Limb (tissue), 2 donors: ENCODE results near the gene ATRIP.

Experiments used
- DNase-seq, 2 donors: peaks; one replicate each; pipeline ENCODE4 v3.0.0-alpha.2; 2016; ENCODE audit errors: extremely low spot score in 2 of 2

Gene ATRIP

DNA sequence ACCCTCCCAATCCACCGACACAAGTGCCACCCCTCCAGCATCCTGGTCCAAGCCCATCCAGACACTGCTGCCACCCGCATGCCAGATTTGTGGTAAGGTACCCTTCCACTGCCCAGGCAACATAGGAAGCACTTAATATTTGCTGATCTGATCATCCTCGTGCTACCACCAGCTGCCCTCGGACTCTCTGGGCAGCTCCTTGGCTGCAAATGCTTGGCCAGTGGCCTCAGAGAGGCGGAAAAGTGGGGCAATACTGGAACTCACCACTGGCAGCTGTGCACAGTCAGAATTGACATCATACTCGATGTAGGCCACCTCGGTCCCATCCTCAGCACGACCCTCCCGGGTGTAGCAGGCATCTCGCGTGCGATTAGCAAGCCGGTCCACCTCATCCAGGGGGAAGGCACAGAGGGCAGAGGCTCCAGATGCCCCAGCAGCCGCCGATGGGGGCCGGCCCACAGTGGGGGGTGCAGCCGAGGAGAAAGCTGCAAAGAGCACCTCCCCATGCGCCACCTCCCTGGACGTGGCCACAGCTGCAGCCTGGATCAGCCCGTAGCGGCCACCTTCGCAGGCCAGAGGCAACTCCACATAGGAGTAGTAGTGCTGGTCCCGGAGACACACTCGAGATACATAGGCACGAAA, 23.2 kb upstream of the ATRIP start:
- no peak for DNase-seq

DNA sequence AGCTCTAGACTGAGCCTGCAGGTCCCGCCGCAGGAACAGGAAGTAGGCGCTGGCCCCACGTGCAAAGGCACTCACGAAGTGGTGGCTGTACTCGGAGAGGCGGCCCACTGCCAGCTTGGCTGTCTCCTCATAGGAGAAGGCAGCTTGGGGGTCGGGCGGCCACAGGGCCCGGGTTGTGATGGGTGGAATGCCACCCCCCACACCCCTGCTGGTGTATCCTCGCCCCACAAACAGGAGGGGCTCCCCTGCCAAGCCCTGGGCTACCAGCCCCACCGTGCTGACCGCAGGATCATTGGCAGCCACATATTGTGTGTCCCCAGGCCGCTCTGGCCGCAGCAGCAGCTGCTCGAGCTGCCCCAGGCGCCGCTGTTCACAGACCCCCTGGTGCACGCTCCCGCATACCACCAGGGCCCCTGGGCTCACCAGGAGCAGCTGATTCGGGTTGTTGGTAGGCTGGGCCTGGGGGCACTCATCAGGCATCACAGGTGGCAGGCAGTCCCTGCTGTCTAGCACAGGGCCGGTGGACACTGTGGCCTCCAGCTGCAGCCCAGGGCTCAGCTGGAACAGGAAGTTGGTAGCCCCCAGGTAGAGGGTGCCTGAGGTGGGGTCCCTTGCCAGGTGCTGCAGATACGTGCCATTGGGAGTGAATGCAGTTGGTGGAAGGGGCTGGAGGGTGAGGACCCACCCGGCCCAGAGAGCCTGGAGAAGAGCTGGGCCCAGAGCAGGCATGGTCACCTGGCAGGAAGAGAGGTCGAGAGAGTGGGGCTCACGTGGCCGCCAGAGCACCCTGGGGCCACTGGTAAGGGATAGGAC, 22.4 kb upstream of the ATRIP start:
- no peak for DNase-seq

DNA sequence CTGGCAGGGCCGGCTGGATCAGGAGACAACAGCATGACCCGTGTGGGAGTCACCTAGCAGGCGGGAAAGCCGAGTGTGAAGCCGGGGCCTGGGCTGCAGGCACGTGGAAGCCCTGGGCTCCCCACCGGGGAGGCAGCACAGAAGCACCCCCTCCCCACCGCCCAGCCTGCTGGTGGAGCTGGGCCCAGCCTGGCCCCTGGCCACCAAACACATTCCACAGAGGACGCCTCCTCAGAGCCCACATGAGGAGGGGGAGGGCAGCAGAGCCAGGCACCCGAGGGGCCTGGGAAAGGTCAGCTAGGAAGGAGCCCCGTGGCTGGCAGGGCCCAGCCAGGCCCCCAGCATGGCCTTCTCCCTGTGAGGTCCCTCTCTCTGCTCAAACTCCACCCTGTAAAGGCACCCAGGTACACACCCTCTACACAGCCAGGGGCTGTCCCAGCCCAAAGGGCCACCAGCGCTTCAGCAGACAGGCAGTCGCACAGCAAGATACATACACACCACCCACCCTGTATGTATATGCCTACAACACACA, 21.2 kb upstream of the ATRIP start:
- DNase-seq, result peak in 1 of 2 donors; percentile 62

DNA sequence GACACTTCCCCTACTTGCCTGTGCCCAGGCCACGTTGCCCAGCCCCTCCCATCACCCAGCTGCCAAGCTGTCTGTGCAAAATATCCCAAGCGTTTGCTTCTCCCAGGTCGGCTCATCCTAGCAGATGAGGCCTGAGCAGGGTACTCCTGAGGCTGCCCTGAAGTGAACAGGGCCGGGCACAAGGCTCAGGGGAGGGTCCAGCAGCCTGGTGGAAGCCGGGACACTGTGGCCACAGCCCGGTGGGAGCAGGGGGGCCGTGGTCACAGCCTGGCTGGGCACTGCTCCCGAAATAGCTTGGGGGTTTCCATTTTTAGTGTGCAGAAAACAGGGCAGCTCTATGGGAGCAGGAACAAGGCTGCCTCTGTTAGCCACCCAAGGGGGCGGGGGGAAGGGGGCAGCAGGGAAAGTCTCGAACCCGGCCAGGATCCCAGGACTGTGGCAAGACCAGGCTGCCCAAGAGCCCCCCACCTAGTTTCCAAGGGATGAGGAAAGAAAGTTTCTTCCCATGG, 20.1 kb upstream of the ATRIP start:
- DNase-seq, result peak; percentile 30 to 63

DNA sequence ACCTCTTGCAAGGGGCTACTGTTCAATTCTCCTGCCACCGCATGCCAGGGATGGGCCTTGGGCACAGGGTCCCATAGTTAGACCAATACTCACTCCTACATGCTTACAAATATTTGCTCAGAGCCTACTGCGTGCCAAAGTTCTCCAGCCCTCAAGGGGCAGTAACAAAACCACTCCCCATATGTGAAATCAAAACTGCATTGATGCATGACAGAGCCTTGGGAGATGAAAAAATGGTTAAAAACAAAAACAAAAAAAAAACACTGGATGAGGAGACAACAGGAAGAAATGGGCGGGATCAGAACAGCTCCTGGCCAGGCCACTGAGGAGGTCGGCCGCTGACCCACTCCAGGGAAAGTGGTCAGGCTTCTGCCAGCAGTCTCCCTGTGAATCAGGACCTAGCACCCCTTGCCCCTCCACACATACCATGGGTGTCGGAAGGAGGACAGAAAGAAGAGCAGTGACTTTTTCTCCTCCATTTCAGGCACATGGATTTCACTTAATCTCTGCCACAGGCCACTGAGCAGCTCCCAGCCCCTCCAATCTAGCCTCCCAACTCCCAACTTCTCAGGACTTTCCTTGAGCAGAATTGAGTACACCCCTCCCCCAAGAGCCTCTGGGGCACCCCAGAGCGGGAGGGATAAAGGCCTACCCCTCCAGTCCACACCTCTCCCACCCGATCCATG, 19.4 kb upstream of the ATRIP start:
- DNase-seq, result no peak

DNA sequence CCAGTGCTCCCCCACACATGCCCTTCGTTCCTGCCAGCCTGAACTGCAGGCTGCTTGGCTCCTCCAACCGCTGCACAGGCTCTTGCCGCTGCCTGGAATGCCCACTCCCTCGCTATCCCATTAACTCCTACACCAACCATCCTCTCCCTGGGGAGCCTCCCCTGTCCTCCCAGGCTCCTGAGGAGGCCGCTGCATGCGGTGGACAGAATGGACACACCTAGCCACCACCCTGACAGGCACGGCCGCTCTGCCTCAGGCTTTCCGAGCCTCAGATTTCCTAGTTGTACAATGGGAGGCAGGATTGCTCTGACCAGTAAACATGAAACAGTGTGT, 18.9 kb upstream of the ATRIP start:
- DNase-seq, result no peak

DNA sequence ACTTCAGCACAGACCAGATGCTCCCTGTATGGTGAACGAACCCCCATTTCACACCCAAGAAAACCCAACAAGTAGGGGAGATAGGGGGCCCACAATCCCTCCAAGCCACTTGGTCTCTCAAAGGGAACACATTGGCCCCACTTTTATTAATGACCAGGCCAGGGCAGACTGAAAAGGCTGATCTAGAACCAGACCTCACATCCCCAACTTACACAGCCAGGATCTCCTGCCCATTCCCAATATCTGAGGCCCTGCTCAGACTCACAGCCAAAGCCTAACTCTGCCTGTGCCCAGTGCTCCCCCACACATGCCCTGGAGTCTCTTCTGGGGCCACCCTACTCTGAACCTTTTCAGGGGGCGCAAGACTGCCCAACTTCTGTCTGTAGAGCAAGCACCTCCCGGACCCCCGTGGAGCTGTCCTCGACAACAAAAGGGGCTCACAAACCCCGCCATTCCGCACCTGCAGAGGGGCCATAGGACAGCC, 18.4 kb upstream of the ATRIP start:
- DNase-seq, result peak in 1 of 2 donors; percentile 44

DNA sequence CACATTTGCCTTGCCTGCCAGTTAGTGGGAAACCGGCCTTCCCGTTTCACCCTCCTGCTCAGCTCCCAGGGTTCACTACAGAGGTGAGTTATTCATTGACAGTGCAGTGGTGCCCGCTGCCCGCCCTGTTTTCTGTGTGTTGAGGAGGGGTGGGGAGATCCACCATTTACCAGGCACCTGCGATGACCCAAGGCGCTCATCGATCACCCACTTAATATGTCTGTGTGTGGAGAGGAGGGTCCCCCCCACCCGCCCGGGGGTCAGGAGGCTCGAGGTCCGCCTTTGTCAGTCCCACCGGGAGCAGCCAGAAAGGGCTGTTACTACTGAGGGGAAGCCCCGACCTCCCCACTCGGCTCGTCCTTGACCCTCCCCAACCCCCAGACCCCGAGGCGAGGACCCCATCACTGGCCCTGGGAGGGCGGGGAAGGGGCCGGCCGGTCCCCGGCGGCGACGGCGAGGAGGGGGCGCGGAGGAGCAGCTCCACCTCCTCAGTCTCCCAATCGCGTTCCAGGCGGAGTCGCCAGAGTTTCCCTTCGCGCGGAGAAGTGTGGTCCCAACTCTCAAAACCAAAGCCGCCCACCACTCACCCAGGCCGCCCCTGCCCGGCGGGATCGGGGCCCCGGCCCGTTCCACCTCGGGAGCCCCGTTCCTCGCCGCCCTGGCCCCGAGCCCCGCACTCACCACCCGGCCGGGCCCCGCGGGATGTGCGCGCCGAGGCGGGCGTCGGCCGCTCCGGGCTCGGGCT, 17.8 kb upstream of the ATRIP start:
- peak; percentile 55 to 84 for DNase-seq

DNA sequence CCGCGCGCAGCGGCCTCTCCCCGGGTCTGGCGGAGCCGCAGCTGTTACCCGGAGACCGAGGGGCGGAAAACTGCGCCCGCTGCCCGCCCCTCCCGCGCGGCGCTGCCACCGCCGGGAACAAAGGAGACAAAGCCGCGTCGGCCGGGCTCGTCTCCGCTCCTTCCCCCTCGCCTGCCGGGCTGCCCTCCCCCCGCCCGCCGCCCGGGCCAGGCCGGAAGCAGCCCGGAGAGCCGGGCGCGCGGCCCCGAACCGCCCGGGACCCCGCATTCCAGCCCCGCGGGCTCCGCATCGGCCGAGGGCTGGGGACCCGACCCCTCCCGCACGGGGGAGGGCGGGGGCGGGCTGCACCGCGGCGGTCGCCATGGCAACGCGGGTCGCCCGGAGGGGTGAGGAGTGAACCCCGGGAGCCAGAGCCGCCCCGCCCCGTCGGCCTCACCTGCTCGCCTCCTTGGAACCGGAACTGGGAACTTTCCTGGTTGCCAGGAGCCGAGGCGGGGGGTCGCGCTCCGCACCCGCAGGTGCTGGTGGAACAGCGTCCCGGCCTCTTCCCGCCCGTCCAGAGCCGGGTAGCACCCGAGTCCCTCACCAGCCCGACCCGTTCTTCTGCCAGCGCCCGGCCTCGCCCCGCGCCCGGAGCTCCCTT, 17.1 kb upstream of the ATRIP start:
- peak; percentile 15 to 84 for DNase-seq

DNA sequence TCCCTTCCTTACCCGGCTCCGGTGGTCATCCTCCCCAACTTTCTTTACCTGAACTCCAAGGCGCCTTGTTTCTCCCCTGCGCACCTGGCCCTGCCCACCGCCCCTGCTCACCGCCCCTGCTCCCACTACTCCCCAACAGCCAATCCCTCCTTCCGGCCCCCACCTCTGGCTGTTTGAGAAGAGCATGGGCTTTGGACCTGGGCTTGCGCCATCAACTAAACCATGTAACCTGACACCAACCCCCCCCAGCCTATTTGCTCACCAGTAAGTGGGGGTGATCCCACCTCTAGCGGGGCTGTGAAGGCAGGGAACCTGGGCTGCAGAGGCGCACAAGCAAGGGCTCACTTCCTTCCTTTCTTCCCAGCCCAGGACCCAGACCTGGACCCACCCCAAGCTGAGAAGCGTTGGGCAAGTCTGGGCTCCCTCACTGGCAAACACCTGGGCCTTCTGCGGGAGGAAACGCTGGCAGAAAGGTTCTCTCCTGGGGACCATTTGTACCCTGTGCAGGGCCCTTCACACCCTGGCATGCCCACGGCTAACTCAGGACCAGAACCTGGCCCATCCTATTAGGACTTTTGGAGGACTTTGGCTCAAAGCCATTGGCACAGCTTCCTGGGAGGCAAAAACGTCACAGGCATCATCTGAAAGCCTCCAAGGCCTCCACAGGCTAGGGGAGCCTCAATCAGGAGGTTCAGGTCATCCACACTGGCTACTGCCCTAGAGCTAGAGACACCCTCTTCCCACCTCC, 16.4 kb upstream of the ATRIP start, which contains the start of gene PLXNB1:
Gene PLXNB1 (minus strand): TSS at position 127 of the 748 bp plus-strand sequence. CDS start 5,475 bp downstream, outside the sequence.
- DNase-seq, result peak; percentile 29 to 83

DNA sequence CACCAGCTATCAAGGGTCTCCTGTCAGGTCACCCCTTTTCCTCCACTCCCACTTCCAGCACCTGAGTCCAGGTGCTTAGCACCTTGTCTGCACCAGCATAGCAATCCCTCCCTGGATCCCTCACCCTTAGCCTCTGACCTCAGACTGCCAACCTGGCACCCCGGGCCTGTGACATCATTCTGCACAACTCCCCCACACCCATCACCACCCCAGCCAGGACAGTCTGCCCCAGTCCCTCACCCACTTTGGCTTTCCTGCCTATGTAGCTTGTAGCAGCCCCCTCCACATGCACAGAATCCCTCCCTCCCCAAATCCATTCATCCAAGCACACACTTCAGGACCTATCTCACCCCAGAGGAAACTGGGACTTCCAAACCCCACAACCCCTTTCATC, 15.8 kb upstream of the ATRIP start:
- DNase-seq, result no peak

DNA sequence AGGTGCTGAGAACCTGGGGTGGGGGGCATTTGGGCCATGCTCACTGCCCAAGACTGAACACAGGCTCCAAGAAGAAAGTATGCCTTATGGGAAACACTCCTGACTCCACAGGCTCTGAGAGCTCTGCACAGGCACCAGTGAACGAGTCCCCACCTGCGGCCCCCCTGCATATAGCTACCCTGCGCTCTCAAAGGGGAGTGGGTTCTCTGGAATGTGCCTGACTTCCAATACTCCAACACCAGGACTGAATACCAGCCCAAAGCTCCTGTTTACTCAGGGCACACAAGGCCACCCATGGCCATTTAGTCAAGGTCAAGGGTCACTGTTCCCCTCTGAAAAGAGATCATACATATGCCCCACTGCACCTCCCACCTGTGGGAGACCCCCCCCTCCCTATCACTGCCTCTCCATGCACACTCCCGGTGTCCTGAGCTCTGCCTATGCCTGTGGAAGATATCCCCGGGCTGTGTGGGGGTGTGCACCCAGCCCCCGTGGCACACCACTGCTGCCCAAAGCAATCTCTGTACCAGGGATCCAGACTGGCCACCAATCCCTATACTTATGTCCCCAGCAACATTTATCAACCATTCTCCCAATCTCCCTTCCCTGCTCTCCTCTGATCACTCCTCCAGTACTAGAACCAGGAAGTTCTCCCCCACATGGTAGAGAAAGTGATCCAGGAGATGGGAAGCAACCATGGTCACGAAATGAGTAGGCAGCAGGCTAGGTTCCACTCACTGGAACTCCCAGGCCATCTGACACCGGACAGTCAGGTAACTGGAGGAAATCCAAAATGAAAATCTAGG, 15.1 kb upstream of the ATRIP start:
- DNase-seq, result no peak

DNA sequence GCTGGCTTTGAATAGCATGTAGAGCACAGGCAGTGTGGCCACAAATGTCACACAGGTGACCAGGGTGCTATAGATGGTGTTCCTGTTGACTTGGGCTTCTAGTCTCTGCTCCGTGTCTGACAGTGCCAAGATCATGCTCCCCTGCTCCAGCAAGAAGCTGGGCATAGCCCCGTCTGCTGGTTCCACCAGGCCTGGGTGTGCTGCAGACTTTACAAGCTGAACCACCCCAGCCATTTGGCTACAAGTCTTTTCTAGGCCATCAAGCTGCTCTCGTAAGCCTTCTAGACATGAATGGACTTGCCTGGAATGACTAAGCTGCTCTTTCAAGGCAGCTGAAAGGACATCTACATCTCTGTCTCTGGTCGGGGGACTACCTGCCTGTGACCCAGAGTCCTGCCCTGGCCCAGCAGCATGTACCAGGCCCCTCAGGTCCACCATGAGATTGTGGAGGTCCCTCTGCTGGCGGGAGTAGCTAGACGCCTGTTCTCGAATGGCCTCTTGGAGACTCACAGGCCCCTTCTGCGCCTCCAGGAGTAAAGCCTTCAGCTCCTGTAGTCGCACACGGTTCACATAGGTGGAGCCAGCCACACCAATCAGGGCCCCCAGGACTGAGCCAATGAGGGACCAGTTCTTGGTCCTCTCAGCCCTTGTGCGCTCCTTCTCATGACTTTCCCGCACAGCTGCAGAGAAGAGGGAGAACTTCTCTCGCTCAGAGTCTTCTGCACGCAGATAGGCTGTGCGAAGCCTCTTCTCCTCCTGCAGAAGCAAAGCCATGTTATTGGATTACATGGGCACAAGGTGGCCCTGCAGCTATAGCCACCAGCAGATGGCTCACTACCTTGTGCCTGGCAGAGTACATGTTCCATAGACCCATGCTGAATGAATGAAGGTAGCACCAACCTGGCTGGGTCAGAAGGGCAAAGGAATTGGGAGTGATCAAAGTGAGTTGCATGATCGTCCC, 13.8 kb upstream of the ATRIP start:
- DNase-seq, result peak in 1 of 2 donors; percentile 29

DNA sequence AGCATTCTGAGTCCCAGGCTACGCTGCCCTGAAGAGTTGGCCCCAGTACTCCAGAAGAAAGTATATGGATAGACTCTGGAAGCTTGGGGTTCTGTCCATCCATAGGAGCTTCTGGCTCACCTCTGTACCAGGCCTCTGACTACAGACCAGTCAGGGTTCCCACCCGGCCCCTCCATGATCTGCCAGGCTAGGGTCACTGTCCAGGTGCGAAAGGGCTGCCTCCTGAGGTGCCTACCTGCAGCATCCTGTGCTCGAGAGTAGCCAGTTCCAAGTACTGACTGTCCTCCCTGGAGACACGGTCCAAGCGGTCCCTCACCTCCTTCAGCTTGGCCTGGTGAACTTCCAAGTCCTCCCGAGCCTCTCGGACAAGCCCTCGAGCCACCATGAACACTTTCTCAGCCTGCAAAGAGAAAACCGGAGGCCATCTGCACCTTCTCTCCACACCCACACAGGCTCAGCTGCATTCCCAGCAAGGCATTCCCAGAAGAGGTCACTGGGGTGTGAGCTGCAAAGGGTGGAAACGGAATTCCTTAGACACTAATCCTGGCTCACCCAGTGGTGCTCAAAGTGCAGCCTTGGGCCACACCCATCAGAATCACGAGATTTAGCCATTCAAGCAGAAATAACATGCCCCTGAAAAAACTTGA, 12.9 kb upstream of the ATRIP start:
- peak in 1 of 2 donors; percentile 27 for DNase-seq

DNA sequence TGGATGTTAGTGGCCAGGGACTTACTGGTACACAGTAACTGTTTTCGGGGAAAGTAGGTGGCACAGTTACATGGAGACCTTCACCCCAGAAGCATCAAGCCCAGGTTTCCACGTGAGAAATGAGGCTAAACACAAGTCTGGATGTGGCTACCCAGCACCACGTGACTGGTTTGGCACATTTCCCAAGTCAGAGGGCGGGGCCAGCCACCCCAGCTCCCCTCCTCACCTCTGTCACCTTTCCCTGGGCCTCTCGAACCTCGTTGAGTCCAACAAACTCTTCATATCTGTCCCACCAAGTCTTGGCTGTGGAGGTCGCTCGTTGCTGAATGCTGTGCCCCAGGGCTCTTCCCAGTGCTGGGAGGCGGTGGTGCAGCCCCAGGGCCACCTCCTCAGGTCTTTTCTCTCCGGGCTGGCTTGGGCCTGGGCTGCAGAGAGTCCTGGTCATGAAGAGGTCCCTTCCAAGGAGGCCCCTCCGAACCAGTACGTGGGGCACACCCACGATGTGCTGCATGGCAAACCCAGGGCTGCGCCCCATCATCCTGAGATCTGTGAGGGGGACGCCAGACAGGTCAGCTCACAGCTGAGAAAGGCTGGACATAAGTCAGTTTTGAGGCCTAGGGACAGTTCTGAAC, 11.8 kb upstream of the ATRIP start:
- peak in 1 of 2 donors; percentile 29 for DNase-seq

DNA sequence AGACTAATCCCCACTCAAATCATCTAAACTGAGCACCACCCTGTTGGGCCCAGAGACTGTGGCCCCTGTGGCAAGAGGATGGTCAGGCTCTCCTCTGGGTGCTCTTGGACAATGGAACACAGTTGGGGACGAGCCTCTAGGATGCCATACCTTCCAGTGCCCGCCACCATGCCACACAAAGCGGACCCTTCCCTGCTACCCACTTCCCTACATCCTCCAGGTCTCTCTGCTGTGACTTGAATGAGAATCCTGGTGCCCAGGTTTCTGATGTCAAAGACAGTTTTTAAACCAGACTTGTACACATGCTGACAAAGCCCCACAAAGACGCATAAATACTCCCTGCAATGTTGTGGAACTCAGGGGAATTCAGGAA, 11.3 kb upstream of the ATRIP start:
- no peak for DNase-seq
